Measurements from ENCODE around the gene KIF26B. TPM values are rescaled to one million over a fixed set of nuclear protein-coding genes. Genes with fewer than 3 reads are reported as not detected.

The KIF26B gene
- total RNA-seq, 4 donors from 2014 or later, result 0.90 to 2.0 (median 1.5) TPM

DNA sequence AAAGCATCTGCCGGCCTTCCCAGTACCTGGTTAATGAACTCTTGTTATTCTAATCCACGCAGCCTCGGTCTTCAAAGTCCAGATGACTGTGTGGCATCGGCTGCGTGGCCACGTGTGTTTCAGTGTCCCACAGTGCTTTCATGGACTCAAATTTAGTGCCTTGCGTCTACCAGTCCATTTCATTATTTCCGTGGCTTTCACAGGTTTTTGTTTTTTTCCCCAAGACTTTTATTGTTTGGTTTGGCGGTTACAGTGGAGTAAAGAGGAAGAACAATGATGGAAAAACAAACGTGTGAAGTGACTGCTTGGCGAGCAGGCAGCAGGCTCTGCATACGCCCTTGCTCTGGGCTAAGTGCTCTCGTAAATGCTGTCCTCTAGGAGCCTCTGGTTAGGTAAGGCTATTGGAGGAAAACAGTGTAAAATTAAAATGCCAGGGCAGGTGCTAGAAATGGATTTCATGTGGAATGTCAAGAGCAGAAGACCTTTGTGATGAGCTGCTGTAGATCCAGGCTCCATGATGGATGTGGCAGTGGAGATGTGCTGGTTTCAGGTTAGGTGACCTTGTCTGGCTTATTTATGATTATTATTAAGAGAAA, 536.3 kb downstream of the KIF26B start:
- H3K9me3 ChIP-seq, result peaks cover 0 to 33% (median 0%) of the 10 kb centered on the region in 4 donors
- DNase-seq (ENCODE audit: low spot score in 2 of 2), result no peak
- H3K4me1 ChIP-seq, result no peaks in the 10 kb centered on the region
- H3K4me3 ChIP-seq, result no peak overlapping the region
- H3K27ac ChIP-seq, result no peak overlapping the region
- no peaks in the 10 kb centered on the region for H3K27me3 ChIP-seq
- peaks cover 0 to 4% (median 0%) of the 10 kb centered on the region in 3 donors for H3K36me3 ChIP-seq
- 48 to 63% methylated on average over 13 of the region's 13 CpGs for WGBS, 2 donors
- TF ChIP-seq, protein P1, sequence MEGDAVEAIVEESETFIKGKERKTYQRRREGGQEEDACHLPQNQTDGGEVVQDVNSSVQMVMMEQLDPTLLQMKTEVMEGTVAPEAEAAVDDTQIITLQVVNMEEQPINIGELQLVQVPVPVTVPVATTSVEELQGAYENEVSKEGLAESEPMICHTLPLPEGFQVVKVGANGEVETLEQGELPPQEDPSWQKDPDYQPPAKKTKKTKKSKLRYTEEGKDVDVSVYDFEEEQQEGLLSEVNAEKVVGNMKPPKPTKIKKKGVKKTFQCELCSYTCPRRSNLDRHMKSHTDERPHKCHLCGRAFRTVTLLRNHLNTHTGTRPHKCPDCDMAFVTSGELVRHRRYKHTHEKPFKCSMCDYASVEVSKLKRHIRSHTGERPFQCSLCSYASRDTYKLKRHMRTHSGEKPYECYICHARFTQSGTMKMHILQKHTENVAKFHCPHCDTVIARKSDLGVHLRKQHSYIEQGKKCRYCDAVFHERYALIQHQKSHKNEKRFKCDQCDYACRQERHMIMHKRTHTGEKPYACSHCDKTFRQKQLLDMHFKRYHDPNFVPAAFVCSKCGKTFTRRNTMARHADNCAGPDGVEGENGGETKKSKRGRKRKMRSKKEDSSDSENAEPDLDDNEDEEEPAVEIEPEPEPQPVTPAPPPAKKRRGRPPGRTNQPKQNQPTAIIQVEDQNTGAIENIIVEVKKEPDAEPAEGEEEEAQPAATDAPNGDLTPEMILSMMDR (IDR thresholded peaks at IDR 0.05), result no peak
- no peak for TF ChIP-seq EP300 (IDR thresholded peaks at IDR 0.05)
- TF ChIP-seq POLR2A (IDR thresholded peaks at IDR 0.05), result no peak

DNA sequence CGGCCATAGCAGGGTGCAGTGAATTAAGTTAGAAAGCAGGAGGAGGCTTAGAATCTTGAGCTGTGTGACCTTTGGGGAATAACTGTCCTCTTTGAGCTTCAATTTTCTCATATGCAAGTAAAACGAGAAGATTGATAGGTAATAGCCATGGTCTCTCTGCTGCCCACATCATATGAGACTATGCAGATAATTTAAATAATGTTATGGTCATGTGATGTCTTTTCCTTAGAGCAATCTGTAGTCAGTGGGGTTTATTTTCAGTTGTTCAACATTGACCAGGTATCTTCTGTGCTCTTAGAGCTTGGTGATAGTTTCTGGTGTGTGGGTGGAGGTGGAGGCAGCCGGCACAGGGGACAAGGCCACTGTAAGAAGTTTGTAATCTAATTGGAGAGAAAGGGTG, 537.1 kb downstream of the KIF26B start:
- 81 to 88% methylated on average over 3 of the region's 3 CpGs for WGBS, 2 donors
- no peak overlapping the region for H3K4me3 ChIP-seq

DNA sequence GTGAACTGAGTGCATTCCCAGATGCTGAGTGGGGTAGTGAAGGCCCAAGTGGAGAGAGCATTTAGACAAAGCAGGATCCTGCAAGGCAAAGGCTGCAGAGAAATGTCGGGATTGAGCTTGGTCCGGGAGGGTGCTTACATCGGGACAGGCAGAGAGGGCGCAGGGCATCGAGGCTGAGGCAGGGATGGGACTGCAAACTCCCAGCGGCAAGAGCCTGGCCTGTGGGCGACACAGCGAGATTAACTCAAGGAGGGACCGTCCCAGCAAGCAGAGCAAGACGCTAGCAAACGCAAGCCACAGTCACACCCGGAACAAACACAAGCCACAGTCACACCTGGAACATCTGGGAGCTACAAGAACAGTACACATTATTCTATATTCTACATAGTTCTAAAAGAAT, 537.5 kb downstream of the KIF26B start:
- WGBS, 2 donors, result 91 to 95% methylated on average over 12 of the region's 12 CpGs
- Histone ChIP-seq H3K36me3 (peaks cover 0 to 5% (median 0%) of the 10 kb centered on the region in 3 donors), H3K4me3 (no peak overlapping the region), H3K27me3 (no peaks in the 10 kb centered on the region), H3K27ac (no peak overlapping the region), H3K9me3 (peaks cover 0 to 30% (median 0%) of the 10 kb centered on the region in 4 donors), H3K4me1 (no peaks in the 10 kb centered on the region)
- no peak for DNase-seq (ENCODE audit: low spot score in 2 of 2)
- TF ChIP-seq POLR2A (IDR thresholded peaks at IDR 0.05), result no peak

More for the DNA sequence above, 537.1 kb downstream of the KIF26B start:
- DNase-seq (ENCODE audit: low spot score in 2 of 2), result no peak
- Histone ChIP-seq H3K36me3 (peaks cover 0 to 5% (median 0%) of the 10 kb centered on the region in 3 donors), H3K27me3 (no peaks in the 10 kb centered on the region), H3K9me3 (peaks cover 0 to 30% (median 0%) of the 10 kb centered on the region in 4 donors), H3K27ac (no peak overlapping the region), H3K4me1 (no peaks in the 10 kb centered on the region)
- no peak for TF ChIP-seq POLR2A (IDR thresholded peaks at IDR 0.05)
- no peak for TF ChIP-seq EP300 (IDR thresholded peaks at IDR 0.05)
- TF ChIP-seq, protein P1 (IDR thresholded peaks at IDR 0.05), result no peak

DNA sequence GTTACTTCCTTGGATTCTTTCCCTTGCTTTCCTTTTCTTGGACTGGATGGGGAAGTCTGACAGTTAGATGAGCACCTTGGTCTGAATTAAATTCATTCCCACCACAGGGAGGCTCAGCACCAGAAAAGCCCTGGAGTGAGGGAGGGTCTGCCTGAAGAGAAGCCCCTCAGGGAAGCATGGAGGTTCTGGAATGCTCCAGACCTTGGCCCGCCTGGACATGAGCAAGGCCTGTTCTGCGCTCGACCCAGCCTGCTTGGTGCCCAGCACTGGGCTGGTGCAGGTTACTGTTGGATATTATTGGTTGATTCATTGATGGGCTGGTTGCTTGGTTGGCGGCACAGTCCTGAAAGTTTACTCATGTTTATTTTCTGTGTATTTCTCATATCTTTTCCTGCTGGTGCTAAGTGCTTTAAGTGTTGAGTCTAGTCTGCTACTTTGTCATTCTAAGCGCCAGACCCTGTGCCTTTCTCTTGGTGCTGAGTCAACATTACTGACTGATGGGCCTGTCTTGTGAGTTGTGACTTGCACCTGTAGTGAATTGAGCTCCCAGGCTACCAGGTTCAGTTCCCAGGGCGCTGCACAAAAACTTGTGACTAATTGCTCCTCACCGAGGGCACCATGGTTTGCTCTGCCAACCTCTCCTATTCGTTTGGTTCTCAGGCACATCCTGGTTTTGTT, 538.5 kb downstream of the KIF26B start:
- Histone ChIP-seq H3K4me3 (no peak overlapping the region), H3K27me3 (no peaks in the 10 kb centered on the region), H3K27ac (no peak overlapping the region), H3K9me3 (peaks cover 0 to 24% (median 0%) of the 10 kb centered on the region in 4 donors), H3K36me3 (peaks cover 0 to 5% (median 0%) of the 10 kb centered on the region in 3 donors), H3K4me1 (no peaks in the 10 kb centered on the region)
- TF ChIP-seq, protein P1 (IDR thresholded peaks at IDR 0.05), result no peak
- no peak for TF ChIP-seq EP300 (IDR thresholded peaks at IDR 0.05)
- TF ChIP-seq POLR2A (IDR thresholded peaks at IDR 0.05), result no peak
- 83 to 86% methylated on average over 8 of the region's 8 CpGs for WGBS, 2 donors
- DNase-seq (ENCODE audit: low spot score in 2 of 2), result no peak

DNA sequence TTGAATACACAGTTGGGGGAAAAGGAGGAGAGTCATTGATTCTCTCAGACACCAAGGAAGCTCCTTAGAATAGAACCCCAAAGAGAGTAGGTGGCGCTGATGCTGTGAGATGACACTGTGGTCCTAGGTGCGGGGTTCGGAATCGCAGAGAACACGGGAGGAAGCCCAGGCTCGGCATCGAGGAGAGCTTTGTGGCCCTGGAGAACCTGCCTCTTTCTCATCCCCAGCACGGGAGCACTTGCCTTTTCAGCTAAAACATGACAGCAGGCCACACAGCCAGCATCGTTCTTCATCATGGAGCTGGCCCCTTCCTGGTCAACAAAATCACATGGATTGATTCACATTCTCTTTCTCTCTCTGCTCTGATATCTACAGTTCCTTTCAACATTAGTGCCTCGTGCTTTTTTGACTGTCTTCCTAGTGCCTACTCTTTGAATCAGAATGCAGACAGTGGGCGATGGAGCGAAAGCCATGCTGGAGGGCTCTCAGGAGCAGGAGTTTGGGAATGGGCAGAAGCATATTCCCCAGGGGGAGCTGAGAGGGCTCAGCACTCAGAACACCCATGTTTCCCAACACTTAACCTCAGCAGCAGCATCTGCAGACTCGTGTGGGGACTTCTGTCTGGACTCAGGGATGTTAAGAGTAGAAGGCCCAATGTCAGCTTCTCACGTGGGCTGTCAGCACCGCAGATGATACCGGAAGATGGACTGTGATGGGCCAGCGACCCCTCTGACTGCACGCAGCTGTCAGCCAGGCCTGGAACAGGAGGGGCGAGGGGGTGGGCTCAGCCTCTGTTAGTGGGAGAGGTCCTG, 539.4 kb downstream of the KIF26B start:
- Histone ChIP-seq H3K27ac (no peak overlapping the region), H3K9me3 (peaks cover 0 to 17% (median 0%) of the 10 kb centered on the region in 4 donors), H3K4me1 (no peaks in the 10 kb centered on the region), H3K27me3 (no peaks in the 10 kb centered on the region), H3K4me3 (no peak overlapping the region), H3K36me3 (peaks cover 0 to 5% (median 0%) of the 10 kb centered on the region in 3 donors)
- WGBS, 2 donors, result 87 to 92% methylated on average over 18 to 19 of the region's 19 CpGs
- TF ChIP-seq EP300 (IDR thresholded peaks at IDR 0.05) (no peak), POLR2A (IDR thresholded peaks at IDR 0.05) (no peak)
- TF ChIP-seq, protein P1 (IDR thresholded peaks at IDR 0.05), result no peak
- no peak for DNase-seq (ENCODE audit: low spot score in 2 of 2)

All from tibial nerve (tissue), 4 donors.